ENCODE data around the gene CTIF. TPM values are rescaled to one million over a fixed set of nuclear protein-coding genes. Genes with fewer than 3 reads are reported as not detected.

The CTIF gene
- total and polyA plus RNA-seq, 7 experiments from 2014 or later = 1.3 to 11.2 (median 2.5) TPM; not detected in 2

GRCh38 chr18:48672671-48673340 lies 134.0 kb downstream of the CTIF start:
- peaks cover 0 to 9% (median 0%) of the 10 kb centered on the region in 3 experiments for H3K9me3 ChIP-seq (ENCODE audit: control insufficient read depth in 2 of 3, low read length in 3 of 3)
- H3K27me3 Mint-ChIP-seq = no peaks in the 10 kb centered on the region
- peaks cover 0 to 9% (median 4%) of the 10 kb centered on the region in 5 donors for H3K36me3 Mint-ChIP-seq
- ChIA-PET CTCF (interaction anchor here (1.1 kb wide), 1 partner anchor 15 kb away, joined by 3 read pairs; no protein-coding TSS in a partner anchor), POLR2A (no interaction called here)
- no peak overlapping the region for H3K4me3 Mint-ChIP-seq
- peak overlapping the region in 1 of 9 donors; percentile 12 for H3K27ac Mint-ChIP-seq
- no peaks in the 10 kb centered on the region for H3K27me3 ChIP-seq (ENCODE audit: control insufficient read depth in 2 of 2, insufficient read depth in 2 of 2, low read length in 2 of 2)
- no peaks in the 10 kb centered on the region for H3K36me3 ChIP-seq (ENCODE audit: control insufficient read depth in 2 of 3, insufficient read depth in 3 of 3, low read length in 3 of 3)
- H3K9me3 Mint-ChIP-seq = peaks cover 4 to 13% (median 6%) of the 10 kb centered on the region in 11 donors
- DNase-seq (no peak), ATAC-seq (no peak)
- intact Hi-C loops (cut with micrococcal nuclease) = loop anchor here in 1 of 2 donors (10.0 kb wide), 2 partner anchors 662 to 1182 kb away; no protein-coding TSS in a partner anchor
- H3K4me1 ChIP-seq (ENCODE audit: control insufficient read depth in 2 of 2, insufficient read depth in 2 of 2, low read length in 2 of 2) = no peaks in the 10 kb centered on the region
- H3K4me1 Mint-ChIP-seq = peaks cover 0 to 4% (median 0%) of the 10 kb centered on the region in 7 donors
- H3K4me3 ChIP-seq (ENCODE audit: low read length) = no peak overlapping the region
- H3K27ac ChIP-seq (ENCODE audit: low read depth, low read length) = no peak overlapping the region

GRCh38 chr18:48673456-48673852 lies 134.6 kb downstream of the CTIF start:
- DNase-seq = no peak
- Histone ChIP-seq H3K4me3 (ENCODE audit: low read length) (no peak overlapping the region), H3K36me3 (ENCODE audit: control insufficient read depth in 2 of 3, insufficient read depth in 3 of 3, low read length in 3 of 3) (no peaks in the 10 kb centered on the region), H3K27me3 (ENCODE audit: control insufficient read depth in 2 of 2, insufficient read depth in 2 of 2, low read length in 2 of 2) (no peaks in the 10 kb centered on the region), H3K9me3 (ENCODE audit: control insufficient read depth in 2 of 3, low read length in 3 of 3) (peaks cover 0 to 9% (median 0%) of the 10 kb centered on the region in 3 experiments), H3K4me1 (ENCODE audit: control insufficient read depth in 2 of 2, insufficient read depth in 2 of 2, low read length in 2 of 2) (no peaks in the 10 kb centered on the region), H3K27ac (ENCODE audit: low read depth, low read length) (no peak overlapping the region)
- no peaks in the 10 kb centered on the region for H3K27me3 Mint-ChIP-seq
- no peak overlapping the region for H3K4me3 Mint-ChIP-seq
- peaks cover 0 to 4% (median 0%) of the 10 kb centered on the region in 7 donors for H3K4me1 Mint-ChIP-seq
- ChIA-PET CTCF (interaction anchor here (0.6 to 1.3 kb wide), 4 partner anchors 102 to 1188 kb away, joined by 3 to 4 read pairs (median 4); no protein-coding TSS in a partner anchor), POLR2A (no interaction called here)
- H3K36me3 Mint-ChIP-seq = peaks cover 0 to 9% (median 4%) of the 10 kb centered on the region in 5 donors
- peaks cover 4 to 13% (median 6%) of the 10 kb centered on the region in 11 donors for H3K9me3 Mint-ChIP-seq
- no peak for ATAC-seq
- no peak overlapping the region for H3K27ac Mint-ChIP-seq
- intact Hi-C loops (cut with micrococcal nuclease) = loop anchor here in 1 of 2 donors (10.0 kb wide), 2 partner anchors 661 to 1181 kb away; no protein-coding TSS in a partner anchor

GRCh38 chr18:48673853-48674721 lies 135.3 kb downstream of the CTIF start:
- peaks cover 4 to 13% (median 6%) of the 10 kb centered on the region in 11 donors for H3K9me3 Mint-ChIP-seq
- Histone ChIP-seq H3K4me3 (ENCODE audit: low read length) (no peak overlapping the region), H3K27ac (ENCODE audit: low read depth, low read length) (no peak overlapping the region), H3K27me3 (ENCODE audit: control insufficient read depth in 2 of 2, insufficient read depth in 2 of 2, low read length in 2 of 2) (no peaks in the 10 kb centered on the region), H3K4me1 (ENCODE audit: control insufficient read depth in 2 of 2, insufficient read depth in 2 of 2, low read length in 2 of 2) (no peaks in the 10 kb centered on the region), H3K36me3 (ENCODE audit: control insufficient read depth in 2 of 3, insufficient read depth in 3 of 3, low read length in 3 of 3) (no peaks in the 10 kb centered on the region), H3K9me3 (ENCODE audit: control insufficient read depth in 2 of 3, low read length in 3 of 3) (peaks cover 0 to 9% (median 0%) of the 10 kb centered on the region in 3 experiments)
- DNase-seq (no peak), ATAC-seq (no peak)
- ChIA-PET CTCF (interaction anchor here (0.6 to 1.6 kb wide), 8 partner anchors 37 to 1188 kb away, joined by 3 to 7 read pairs (median 4); no protein-coding TSS in a partner anchor), POLR2A (no interaction called here)
- H3K4me1 Mint-ChIP-seq = peaks cover 0 to 7% (median 0%) of the 10 kb centered on the region in 7 donors
- no peak overlapping the region for H3K27ac Mint-ChIP-seq
- no peaks in the 10 kb centered on the region for H3K27me3 Mint-ChIP-seq
- intact Hi-C loops (cut with micrococcal nuclease) = loop anchor here in 1 of 2 donors (10.0 kb wide), 2 partner anchors 661 to 1181 kb away; no protein-coding TSS in a partner anchor
- peaks cover 0 to 9% (median 4%) of the 10 kb centered on the region in 5 donors for H3K36me3 Mint-ChIP-seq
- H3K4me3 Mint-ChIP-seq = no peak overlapping the region

GRCh38 chr18:48674758-48675351 lies 136.0 kb downstream of the CTIF start:
- H3K27ac Mint-ChIP-seq = no peak overlapping the region
- no peaks in the 10 kb centered on the region for H3K4me1 ChIP-seq (ENCODE audit: control insufficient read depth in 2 of 2, insufficient read depth in 2 of 2, low read length in 2 of 2)
- no peaks in the 10 kb centered on the region for H3K27me3 ChIP-seq (ENCODE audit: control insufficient read depth in 2 of 2, insufficient read depth in 2 of 2, low read length in 2 of 2)
- ChIA-PET CTCF (interaction anchor here (0.8 to 1.6 kb wide), 4 partner anchors 38 to 1187 kb away, joined by 3 to 7 read pairs (median 4); no protein-coding TSS in a partner anchor), POLR2A (interaction anchor here (0.6 kb wide), 1 partner anchor 845 kb away, joined by 4 read pairs; no protein-coding TSS in a partner anchor)
- ATAC-seq (peak; percentile 3), DNase-seq (no peak)
- no peak overlapping the region for H3K27ac ChIP-seq (ENCODE audit: low read depth, low read length)
- peaks cover 0 to 9% (median 0%) of the 10 kb centered on the region in 3 experiments for H3K9me3 ChIP-seq (ENCODE audit: control insufficient read depth in 2 of 3, low read length in 3 of 3)
- peaks cover 0 to 9% (median 4%) of the 10 kb centered on the region in 5 donors for H3K36me3 Mint-ChIP-seq
- intact Hi-C loops (cut with micrococcal nuclease) = loop anchor here (1.0 to 10.0 kb wide), 21 partner anchors 102 to 1682 kb away; partner anchors contain the start of gene SMAD7 (in 1 of the 2)
- no peaks in the 10 kb centered on the region for H3K27me3 Mint-ChIP-seq
- H3K9me3 Mint-ChIP-seq = peaks cover 4 to 13% (median 6%) of the 10 kb centered on the region in 11 donors
- no peaks in the 10 kb centered on the region for H3K36me3 ChIP-seq (ENCODE audit: control insufficient read depth in 2 of 3, insufficient read depth in 3 of 3, low read length in 3 of 3)
- no peak overlapping the region for H3K4me3 ChIP-seq (ENCODE audit: low read length)
- H3K4me3 Mint-ChIP-seq = no peak overlapping the region
- H3K4me1 Mint-ChIP-seq = peaks cover 0 to 12% (median 0%) of the 10 kb centered on the region in 7 donors

- H3K27me3 ChIP-seq (ENCODE audit: control insufficient read depth in 2 of 2, insufficient read depth in 2 of 2, low read length in 2 of 2) = no peaks in the 10 kb centered on the region
- no peaks in the 10 kb centered on the region for H3K27me3 Mint-ChIP-seq
- peaks cover 4 to 13% (median 6%) of the 10 kb centered on the region in 11 donors for H3K9me3 Mint-ChIP-seq
- no peak overlapping the region for H3K4me3 ChIP-seq (ENCODE audit: low read length)
- peaks cover 0 to 9% (median 4%) of the 10 kb centered on the region in 5 donors for H3K36me3 Mint-ChIP-seq
- H3K27ac ChIP-seq (ENCODE audit: low read depth, low read length) = no peak overlapping the region
- ChIA-PET POLR2A (interaction anchor here (0.6 kb wide), 1 partner anchor 844 kb away, joined by 4 read pairs; no protein-coding TSS in a partner anchor), CTCF (interaction anchor here (1.6 kb wide), 1 partner anchor 740 kb away, joined by 7 read pairs; no protein-coding TSS in a partner anchor)
- ATAC-seq = peak; percentile 97
- H3K27ac Mint-ChIP-seq = no peak overlapping the region
- intact Hi-C loops (cut with micrococcal nuclease) = loop anchor here (1.0 to 10.0 kb wide), 21 partner anchors 102 to 1682 kb away; partner anchors contain the start of gene SMAD7 (in 1 of the 2)
- H3K4me1 ChIP-seq (ENCODE audit: control insufficient read depth in 2 of 2, insufficient read depth in 2 of 2, low read length in 2 of 2) = no peaks in the 10 kb centered on the region
- no peaks in the 10 kb centered on the region for H3K36me3 ChIP-seq (ENCODE audit: control insufficient read depth in 2 of 3, insufficient read depth in 3 of 3, low read length in 3 of 3)
- peaks cover 0 to 12% (median 0%) of the 10 kb centered on the region in 7 donors for H3K4me1 Mint-ChIP-seq
- H3K9me3 ChIP-seq (ENCODE audit: control insufficient read depth in 2 of 3, low read length in 3 of 3) = peaks cover 0 to 9% (median 0%) of the 10 kb centered on the region in 3 experiments
- no peak overlapping the region for H3K4me3 Mint-ChIP-seq
- DNase-seq = peak; percentile 57 to 84 (median 78)
These were observed 136.5 kb downstream of the CTIF start for GRCh38 chr18:48675352-48675761.

Data from naive thymus-derived CD4-positive, alpha-beta T cell (primary cell).